Endothelial cell of umbilical vein (primary cell): ENCODE results near the gene UBR7.

Source experiments
- EZH2 ChIP-seq: IDR thresholded peaks from 2 replicates; pipeline ENCODE4 v1.6.1; 2012; ENCODE audit warnings: borderline replicate concordance, low read depth, mild to moderate bottlenecking, moderate library complexity, low read length, inconsistent platforms; ENCODE audit not compliant: severe bottlenecking
- JUN ChIP-seq: IDR thresholded peaks from 2 replicates; pipeline ENCODE4 v1.6.1; 2011; ENCODE audit warnings: borderline replicate concordance, low read depth; ENCODE audit not compliant: insufficient read length, insufficient read depth
- MYC ChIP-seq: IDR thresholded peaks from one replicate; pipeline ENCODE4 v1.6.1; 2011; ENCODE audit warnings: mild to moderate bottlenecking, low read depth, low read length
- POLR2A ChIP-seq: IDR thresholded peaks from 2 replicates; pipeline ENCODE4 v1.6.1; 2012; ENCODE audit warnings: low read depth, mild to moderate bottlenecking, control low read depth, low read length
- POLR2AphosphoS5 ChIP-seq: IDR thresholded peaks from 2 replicates; pipeline ENCODE4 v1.6.1; 2012; ENCODE audit warnings: low read depth, mild to moderate bottlenecking, control low read depth, low read length, moderate library complexity; ENCODE audit not compliant: insufficient read depth
- TF ChIP-seq, protein P1 (sequence below), 2 donors: IDR thresholded peaks; 1 replicate in 1 of 2; 2 replicates in 1 of 2; pipeline ENCODE4 v1.5.1; 2011; ENCODE audit warnings: low read length in 2 of 2, mild to moderate bottlenecking in 2 of 2, moderate library complexity in 2 of 2, control low read depth in 1 of 2, inconsistent platforms in 1 of 2, low read depth in 1 of 2; ENCODE audit not compliant: insufficient read depth in 1 of 2; ENCODE audit errors: extremely low read depth in 1 of 2
- TF ChIP-seq, protein P2 (sequence below): IDR thresholded peaks from 2 replicates; pipeline ENCODE4 v1.6.1; 2011; ENCODE audit not compliant: insufficient read depth, insufficient read length

DNA sequence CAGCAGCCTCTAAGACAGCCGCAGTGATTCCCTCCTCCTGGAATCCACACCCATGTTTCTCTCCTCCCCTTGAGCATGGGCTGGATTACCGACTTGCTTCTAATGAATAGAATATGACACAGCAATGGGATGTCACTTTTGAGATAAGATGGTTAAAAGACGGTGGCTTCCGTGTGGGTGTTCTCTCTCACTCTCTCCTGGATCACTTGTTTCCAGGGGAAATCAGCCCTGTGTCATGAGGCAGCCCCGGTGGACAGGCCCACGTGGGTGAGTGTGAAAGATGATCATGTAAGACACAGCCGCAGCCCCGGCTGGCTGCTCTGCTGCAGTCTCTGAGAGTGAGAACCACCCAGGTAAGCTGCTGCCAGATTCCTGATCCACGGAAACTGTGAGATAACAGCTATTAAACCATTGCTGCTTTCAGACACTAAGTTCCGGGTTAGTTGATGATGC lies 33.1 kb upstream of the UBR7 start:
- TF ChIP-seq, protein P1, sequence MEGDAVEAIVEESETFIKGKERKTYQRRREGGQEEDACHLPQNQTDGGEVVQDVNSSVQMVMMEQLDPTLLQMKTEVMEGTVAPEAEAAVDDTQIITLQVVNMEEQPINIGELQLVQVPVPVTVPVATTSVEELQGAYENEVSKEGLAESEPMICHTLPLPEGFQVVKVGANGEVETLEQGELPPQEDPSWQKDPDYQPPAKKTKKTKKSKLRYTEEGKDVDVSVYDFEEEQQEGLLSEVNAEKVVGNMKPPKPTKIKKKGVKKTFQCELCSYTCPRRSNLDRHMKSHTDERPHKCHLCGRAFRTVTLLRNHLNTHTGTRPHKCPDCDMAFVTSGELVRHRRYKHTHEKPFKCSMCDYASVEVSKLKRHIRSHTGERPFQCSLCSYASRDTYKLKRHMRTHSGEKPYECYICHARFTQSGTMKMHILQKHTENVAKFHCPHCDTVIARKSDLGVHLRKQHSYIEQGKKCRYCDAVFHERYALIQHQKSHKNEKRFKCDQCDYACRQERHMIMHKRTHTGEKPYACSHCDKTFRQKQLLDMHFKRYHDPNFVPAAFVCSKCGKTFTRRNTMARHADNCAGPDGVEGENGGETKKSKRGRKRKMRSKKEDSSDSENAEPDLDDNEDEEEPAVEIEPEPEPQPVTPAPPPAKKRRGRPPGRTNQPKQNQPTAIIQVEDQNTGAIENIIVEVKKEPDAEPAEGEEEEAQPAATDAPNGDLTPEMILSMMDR (IDR thresholded peaks at IDR 0.05; ENCODE audit: extremely low read depth in 1 of 2, insufficient read depth in 1 of 2, low read depth in 1 of 2, low read length in 2 of 2), result no peak
- TF ChIP-seq POLR2A (no peak), JUN (no peak), MYC (no peak), EZH2 (no peak), POLR2AphosphoS5 (no peak)
- TF ChIP-seq, protein P2, sequence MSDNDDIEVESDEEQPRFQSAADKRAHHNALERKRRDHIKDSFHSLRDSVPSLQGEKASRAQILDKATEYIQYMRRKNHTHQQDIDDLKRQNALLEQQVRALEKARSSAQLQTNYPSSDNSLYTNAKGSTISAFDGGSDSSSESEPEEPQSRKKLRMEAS, result no peak
